ENCODE results near the gene DEPDC7. TPM values are rescaled to one million over a fixed set of nuclear protein-coding genes. Genes with fewer than 3 reads are reported as not detected.

DEPDC7 gene
- total RNA-seq, 1 donor from 2014 or later = 0.74 TPM

DNA sequence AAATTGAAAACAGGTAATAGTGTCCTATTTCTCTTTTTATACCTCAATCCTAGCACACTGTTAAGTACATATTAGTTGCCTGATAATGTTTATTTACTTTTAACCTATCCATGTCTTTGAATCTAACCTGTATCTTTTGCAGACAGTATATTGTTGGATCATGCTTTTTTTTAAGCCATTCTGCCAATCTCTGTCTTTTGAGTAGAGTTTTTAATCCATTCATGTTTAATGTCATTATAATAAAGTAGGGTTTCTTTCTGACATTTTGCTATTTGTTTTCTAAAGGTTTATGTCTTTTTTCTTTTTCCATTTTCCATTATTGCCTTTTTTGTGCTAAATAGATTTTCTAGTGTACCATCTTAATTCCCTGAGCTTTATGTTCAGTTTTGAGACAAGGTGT lies 23.8 kb upstream of the DEPDC7 start:
- Mint-ChIP-seq H3K36me3 (ENCODE audit: low read depth, unreplicated experiment) (peaks cover 12% of the 10 kb centered on the region), H3K9me3 (ENCODE audit: unreplicated experiment) (peaks cover 9% of the 10 kb centered on the region), H3K4me3 (ENCODE audit: unreplicated experiment) (no peak overlapping the region), H3K4me1 (ENCODE audit: unreplicated experiment) (no peaks in the 10 kb centered on the region), H3K27me3 (ENCODE audit: unreplicated experiment) (peaks cover 3% of the 10 kb centered on the region), H3K27ac (ENCODE audit: unreplicated experiment) (no peak overlapping the region)
- TF ChIP-seq CTCF (IDR thresholded peaks at IDR 0.05; ENCODE audit: unreplicated experiment) = no peak
- no peak for DNase-seq (ENCODE audit: low spot score)

DNA sequence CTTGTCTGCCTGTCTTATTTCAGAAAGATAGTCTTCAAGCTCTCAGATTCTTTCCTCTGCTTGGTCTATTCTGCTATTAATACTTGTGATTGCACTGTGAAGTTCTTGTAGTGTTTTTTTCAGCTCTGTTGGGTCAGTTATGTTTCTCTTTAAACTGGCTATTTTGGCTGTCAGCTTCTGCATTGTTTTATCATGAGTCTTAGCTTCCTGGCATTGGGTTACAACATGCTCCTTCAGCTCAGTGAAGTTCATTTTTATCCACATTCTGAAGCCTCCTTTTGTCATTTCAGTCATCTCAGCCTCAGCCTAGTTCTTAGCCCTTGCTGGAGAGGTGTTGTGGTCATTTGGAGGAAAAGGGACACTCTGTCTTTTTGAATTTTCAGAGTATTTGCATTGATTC lies 15.5 kb upstream of the DEPDC7 start:
- Mint-ChIP-seq H3K36me3 (ENCODE audit: low read depth, unreplicated experiment) (no peaks in the 10 kb centered on the region), H3K4me1 (ENCODE audit: unreplicated experiment) (peaks cover 8% of the 10 kb centered on the region), H3K27me3 (ENCODE audit: unreplicated experiment) (peaks cover 3% of the 10 kb centered on the region), H3K4me3 (ENCODE audit: unreplicated experiment) (no peak overlapping the region), H3K9me3 (ENCODE audit: unreplicated experiment) (no peaks in the 10 kb centered on the region), H3K27ac (ENCODE audit: unreplicated experiment) (no peak overlapping the region)
- DNase-seq (ENCODE audit: low spot score) = no peak
- TF ChIP-seq CTCF (IDR thresholded peaks at IDR 0.05; ENCODE audit: unreplicated experiment) = no peak

DNA sequence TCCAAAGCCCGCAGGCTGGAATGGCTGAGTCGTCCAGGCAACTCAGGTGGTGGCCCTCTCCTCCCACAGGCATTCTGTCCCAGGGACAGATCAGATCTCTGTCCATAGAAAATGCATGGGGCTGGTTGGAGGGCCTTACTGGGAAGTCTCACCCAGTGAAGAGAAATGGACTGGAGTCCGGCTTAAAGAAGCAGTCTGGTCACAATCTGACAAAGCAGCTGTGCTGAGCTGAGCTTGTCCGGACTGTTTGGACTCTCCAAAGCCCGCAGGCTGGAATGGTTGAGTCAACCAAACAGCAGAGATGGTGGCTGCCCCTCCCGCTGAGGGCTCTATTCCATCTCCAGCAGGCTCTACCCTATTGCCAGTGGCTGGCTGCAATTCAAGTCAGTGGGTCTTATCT lies 14.4 kb upstream of the DEPDC7 start:
- no peak for TF ChIP-seq CTCF (IDR thresholded peaks at IDR 0.05; ENCODE audit: unreplicated experiment)
- DNase-seq (ENCODE audit: low spot score) = no peak
- Mint-ChIP-seq H3K4me1 (ENCODE audit: unreplicated experiment) (peaks cover 11% of the 10 kb centered on the region), H3K27ac (ENCODE audit: unreplicated experiment) (no peak overlapping the region), H3K27me3 (ENCODE audit: unreplicated experiment) (peaks cover 4% of the 10 kb centered on the region), H3K4me3 (ENCODE audit: unreplicated experiment) (no peak overlapping the region), H3K36me3 (ENCODE audit: low read depth, unreplicated experiment) (no peaks in the 10 kb centered on the region), H3K9me3 (ENCODE audit: unreplicated experiment) (no peaks in the 10 kb centered on the region)

- peaks cover 3% of the 10 kb centered on the region for H3K36me3 Mint-ChIP-seq (ENCODE audit: low read depth, unreplicated experiment)
- TF ChIP-seq CTCF (IDR thresholded peaks at IDR 0.05; ENCODE audit: unreplicated experiment) = no peak
- H3K4me1 Mint-ChIP-seq (ENCODE audit: unreplicated experiment) = peaks cover 11% of the 10 kb centered on the region
- peaks cover 4% of the 10 kb centered on the region for H3K27me3 Mint-ChIP-seq (ENCODE audit: unreplicated experiment)
- no peak overlapping the region for H3K27ac Mint-ChIP-seq (ENCODE audit: unreplicated experiment)
- no peak overlapping the region for H3K4me3 Mint-ChIP-seq (ENCODE audit: unreplicated experiment)
- no peak for DNase-seq (ENCODE audit: low spot score)
- no peaks in the 10 kb centered on the region for H3K9me3 Mint-ChIP-seq (ENCODE audit: unreplicated experiment)
Measured at GRCh38 chr11:33001751-33002542, 13.7 kb upstream of the DEPDC7 start.

DNA sequence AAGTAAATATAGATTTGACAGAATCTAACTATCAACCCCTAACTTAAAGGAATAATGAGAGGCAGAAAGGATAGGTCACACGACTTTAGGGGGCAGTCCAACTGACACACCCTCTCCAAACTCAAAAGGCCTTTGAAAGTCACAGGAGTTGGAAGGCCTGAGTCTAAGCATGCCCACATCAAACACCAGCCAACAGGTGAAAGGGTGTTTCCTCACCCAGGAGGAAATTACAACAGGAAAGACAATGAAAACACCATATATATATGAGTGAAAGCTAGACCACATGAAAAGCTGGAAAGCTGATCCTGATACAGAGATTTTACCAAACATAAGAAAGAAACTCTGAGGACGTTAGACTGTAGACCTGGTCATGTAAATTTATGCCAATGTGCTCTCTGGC lies 10.5 kb upstream of the DEPDC7 start:
- Mint-ChIP-seq H3K4me1 (ENCODE audit: unreplicated experiment) (peaks cover 11% of the 10 kb centered on the region), H3K4me3 (ENCODE audit: unreplicated experiment) (no peak overlapping the region), H3K9me3 (ENCODE audit: unreplicated experiment) (no peaks in the 10 kb centered on the region), H3K27me3 (ENCODE audit: unreplicated experiment) (peaks cover 1% of the 10 kb centered on the region), H3K27ac (ENCODE audit: unreplicated experiment) (no peak overlapping the region), H3K36me3 (ENCODE audit: low read depth, unreplicated experiment) (peaks cover 3% of the 10 kb centered on the region)
- no peak for TF ChIP-seq CTCF (IDR thresholded peaks at IDR 0.05; ENCODE audit: unreplicated experiment)
- no peak for DNase-seq (ENCODE audit: low spot score)
